SK-N-SH (cell line): ENCODE measurements around the gene SPTLC2.

ENCODE experiments used
- EP300 ChIP-seq, 2 experiments: IDR thresholded peaks; 2 replicates each; pipeline versions ENCODE4 v1.4.0 to v1.6.1; 2012; ENCODE audit warnings: borderline replicate concordance in 1 of 2, low read depth in 1 of 2, low read length in 1 of 2
- POLR2AphosphoS5 ChIP-seq: IDR thresholded peaks from 2 replicates; pipeline ENCODE4 v1.6.1; 2012; ENCODE audit warnings: low read depth, low read length

DNA sequence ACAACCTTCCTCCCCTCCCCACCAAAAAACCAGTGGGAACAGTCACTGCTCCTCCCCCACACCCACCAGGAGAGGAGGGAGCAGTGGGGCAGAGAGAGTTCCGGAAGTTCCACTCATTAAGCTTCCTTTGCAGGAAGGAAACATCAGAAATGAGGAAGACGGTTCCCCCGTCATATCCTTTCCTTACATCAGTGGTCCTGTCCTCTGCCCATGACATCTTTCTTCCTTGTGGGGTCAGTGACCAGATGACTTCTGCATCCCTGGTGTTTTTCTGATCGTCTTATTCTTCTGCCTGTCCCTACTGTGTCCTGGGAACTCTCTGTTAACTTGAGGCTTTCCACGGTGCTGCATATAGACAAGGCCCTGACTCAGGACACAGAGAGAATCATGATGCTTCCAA is 40.8 kb upstream of the SPTLC2 start:
- TF ChIP-seq POLR2AphosphoS5 (no peak), EP300 (IDR thresholded peaks at IDR 0.05; ENCODE audit: borderline replicate concordance in 1 of 2, low read depth in 1 of 2, low read length in 1 of 2) (no peak)
